ENCODE measurements around the gene TCEANC2.
A peak's percentile ranks its signal among the peaks of the same experiment; 100 is the strongest.
"Not testable (repeated sequence)": the region's sequence is repeated elsewhere in the genome, so short reads cannot be mapped to it uniquely, and the experiment has no call there.

Gene TCEANC2

DNA sequence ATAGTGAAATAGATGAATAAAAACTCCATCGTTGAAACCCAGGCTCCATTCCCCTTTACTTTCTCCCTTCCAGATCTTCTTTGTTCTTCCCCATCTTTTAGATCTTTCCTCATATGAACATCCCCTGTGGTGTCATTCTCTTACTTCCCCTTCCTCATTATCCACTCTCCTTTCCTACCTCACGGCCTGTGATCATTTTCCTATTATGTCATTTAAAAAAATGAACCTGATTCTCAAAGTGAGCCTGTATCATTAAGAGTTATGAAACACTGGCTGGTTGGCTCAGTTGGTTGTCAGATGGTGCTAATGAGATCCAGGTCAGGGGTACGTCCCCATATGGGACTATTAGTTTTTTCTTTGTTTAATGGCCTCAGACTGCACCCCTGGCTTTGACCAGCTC, 38.3 kb downstream of the TCEANC2 start:
- no peak for DNase-seq

DNA sequence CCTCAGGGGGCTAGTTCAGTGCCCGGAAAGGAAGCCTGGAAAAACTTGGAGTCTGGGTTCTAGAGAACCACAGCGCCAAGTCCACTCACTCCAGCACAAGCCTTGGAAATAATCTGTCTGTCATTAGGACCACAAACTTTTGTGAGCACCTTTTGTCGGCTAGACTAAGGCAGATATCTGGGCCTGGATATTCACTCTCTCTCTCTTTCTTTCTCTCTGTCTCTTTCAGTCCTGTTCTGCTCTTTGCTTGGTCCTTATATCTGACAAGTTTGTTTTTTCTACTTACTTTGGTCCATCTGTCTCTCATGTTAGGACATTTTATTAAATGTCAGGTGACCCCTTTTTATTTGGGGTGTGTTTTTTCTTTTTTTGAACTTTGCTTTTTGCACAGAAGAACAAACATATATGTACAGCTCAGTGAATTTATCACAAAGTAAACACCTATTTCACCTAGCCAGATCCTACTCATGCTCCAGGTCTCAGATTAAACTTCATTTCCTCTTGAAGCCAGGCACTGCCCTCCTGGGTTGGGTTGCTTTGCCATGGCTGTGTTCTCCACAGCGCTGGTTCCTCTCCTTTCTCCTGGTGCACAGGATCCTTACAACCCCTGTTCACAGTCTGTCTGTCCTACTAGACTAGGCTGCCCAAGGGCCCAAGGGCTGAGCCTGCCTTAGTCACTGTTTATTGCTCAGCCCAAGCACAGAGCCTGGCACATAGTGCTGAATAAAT, 40.8 kb downstream of the TCEANC2 start:
- DNase-seq = no peak

DNA sequence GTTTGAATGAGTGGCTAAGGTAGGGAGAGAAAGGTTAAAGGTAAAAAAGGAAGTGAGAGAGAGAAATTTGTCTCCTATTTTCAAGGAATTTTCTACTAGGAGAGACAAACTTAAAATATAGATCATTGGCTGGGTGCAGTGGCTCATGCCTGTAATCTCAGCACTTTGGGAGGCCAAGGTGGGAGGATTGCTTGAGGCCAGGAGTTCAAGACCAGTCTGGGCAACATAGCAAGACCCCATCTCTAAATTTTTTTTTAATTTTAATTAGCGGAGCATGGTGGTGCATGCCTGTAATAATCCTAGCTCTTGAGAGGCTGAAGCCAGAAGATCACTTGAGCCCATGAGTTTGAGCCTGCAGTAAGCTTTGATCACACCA, 41.3 kb downstream of the TCEANC2 start:
- DNase-seq = not testable (repeated sequence)

DNA sequence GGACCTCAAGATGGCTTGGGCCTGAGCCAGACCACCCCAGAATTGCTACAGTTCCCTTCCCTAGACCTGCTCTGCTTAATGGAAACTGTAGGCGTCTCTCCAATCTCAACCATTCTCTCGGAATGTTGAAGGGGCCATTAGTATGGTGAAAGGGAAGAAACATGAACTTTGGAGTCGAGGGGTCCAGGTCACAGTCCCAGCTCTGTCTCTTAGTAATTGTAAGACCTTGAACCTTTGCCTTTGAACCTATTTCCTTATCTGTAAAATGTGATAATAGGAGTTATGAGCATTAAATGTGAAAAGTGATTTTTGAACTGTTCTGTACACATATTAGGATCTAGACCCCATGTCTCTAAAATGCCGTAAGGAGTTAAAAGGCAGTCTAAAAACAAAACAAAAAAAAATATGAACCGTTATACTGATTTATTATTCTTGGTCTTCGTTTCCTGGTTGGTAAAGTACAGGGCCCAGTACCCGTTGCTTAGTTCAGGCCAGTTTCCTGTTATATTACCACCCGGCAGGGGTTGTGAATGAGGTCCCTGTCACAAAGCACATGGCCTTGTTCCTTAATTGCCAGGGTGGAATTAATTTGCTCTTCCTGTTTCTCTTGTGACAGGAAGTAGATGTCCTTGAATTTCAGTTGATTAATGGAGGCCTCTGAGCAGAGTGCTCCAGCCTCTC, 42.3 kb downstream of the TCEANC2 start:
- DNase-seq = peak; percentile 17

DNA sequence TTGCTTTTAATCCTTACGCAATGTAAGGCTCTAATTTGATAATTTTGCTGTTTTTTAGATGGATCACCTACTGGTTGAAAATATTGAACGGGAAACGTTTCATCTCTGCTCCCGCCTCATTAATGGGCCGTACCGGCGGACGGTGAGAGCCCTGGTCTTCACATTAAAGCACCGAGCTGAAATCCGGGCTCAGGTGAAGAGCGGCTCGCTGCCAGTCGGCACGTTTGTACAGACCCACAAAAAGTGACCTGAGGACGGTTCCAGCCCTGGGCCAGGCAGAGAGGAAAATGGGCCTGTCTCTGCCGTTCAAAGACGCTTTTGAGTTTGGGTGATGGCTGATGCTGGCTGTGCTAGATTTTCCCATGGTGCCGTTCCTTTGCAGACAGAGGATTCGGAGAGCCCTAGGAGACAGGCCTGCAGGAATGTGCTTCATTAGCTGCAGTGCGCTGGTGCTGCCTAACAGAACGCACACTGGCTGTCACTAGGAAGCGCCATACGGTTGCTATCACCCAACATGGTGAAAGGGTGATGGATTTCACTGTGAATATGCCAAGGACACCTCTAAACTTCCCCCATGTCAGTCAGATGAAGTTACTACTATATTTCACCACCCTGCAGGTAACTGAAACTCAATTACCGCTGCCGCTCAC, 42.9 kb downstream of the TCEANC2 start:
- DNase-seq = no peak

DNA sequence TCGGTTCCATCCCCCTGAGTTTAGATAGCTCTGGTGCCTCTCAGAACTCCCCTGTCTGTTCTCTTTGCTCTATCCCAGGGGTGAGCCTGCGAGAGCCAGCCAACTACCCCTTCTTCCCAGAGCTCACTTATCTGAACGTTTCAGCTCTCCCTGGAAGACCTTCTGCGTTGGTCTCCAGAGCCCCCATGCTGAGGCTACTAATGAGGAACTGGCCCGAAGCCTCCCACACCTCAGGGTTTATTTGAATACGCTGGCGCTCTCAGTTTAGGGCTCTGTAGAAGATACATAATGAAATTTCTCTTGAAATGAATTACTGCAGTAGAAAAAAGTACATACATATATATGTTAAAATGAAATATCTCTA, 43.5 kb downstream of the TCEANC2 start:
- no peak for DNase-seq

DNA sequence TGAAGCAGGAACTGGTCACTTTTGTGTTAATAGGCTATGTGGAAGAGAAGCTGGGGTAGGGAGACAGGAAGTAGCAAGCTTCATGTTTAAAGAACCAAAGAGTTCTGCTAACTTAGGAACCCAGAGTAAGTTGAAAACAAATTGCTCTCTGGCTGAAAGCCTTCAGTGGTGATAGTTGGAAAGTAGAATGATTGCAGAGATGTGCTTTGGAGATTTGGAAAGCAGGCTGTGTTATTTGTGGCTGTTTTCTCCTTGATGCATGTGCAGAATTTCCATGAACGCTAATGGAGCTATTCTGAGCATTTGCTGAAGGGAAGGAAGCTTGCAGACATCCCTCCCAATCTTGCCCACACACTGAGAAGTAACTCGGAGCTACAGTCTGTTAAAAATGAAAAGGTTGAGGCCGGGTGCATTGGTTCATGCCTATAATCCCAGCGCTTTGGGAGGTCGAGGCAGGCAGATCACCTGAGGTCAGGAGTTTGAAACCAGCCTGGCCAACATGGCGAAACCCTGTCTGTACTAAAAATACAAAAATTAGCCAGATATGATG, 45.7 kb downstream of the TCEANC2 start:
- DNase-seq = no peak

DNA sequence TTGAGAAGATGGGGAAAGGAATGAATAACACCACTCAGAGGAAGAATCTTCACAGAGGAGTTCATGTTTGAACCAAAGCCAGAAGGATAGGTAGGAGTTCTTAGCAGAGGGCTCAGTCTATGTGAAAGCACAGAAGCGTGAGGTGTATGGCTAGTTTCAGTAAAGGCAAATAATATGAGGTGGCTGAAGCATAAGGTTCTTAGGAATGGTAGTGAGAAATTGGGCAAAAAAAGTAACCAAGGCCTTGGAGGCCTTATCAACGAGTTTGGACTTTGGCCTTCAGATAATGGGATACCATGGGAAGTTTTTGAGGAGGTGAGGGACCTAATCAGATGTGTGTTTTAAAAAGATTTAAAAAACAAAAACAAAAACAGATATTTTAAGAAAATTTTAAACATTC, 47.1 kb downstream of the TCEANC2 start:
- DNase-seq = no peak

DNA sequence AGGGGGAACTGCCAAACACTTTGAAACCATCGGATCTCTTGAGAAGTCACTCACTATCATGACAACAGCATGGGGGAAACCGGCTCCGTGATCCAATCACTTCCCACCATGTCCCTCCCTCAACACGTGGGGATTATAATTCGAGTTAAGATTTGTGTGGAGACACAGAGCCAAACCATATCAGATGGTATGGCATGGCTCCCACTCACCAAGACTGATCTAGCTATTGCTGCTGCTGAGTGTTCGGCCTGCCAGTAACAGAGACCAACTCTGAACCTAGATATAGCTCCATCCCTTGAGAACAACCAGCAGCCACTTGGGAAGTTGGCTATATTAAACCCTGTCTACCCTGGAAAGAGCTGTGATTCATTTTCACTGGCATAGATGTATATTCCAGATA, 50.0 kb downstream of the TCEANC2 start:
- no peak for DNase-seq

DNA sequence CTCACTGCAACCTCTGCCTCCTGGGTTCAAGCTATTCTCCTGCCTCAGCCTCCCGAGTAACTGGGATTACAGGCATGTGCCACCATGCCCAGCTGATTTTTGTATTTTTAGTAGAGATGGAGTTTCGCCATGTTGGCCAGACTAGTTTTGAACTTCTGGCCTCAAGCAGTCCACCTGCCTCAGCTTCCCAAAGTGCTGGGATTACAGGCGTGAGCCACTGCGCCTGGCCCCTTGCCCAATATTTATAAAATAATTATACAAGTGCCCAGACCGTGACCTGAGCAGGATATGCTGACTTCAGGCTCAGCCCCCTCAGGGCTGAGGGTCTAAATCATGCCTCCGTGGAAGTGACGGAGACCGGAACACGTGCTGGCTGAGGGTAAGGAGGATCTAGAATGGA, 51.2 kb downstream of the TCEANC2 start:
- DNase-seq = not testable (repeated sequence)

DNA sequence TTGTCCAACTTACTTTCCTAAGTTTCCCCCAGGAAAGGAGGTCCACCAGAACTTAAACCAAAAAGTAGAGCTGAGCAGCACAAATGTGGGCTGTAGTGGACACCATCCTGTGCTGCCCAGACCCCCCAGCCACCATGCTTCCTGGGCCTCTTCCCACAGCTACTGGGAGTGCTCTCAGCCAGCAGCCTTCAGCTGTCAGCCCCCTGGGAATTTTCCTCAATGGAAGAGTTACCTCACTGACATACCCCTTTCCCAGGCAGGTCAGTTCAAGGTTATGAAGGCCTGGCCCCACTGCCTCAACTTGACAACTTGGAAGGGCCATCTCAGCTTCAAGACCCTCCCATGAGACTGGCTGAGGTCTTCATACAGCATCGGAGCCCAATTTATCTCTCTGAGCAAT, 51.7 kb downstream of the TCEANC2 start:
- no peak for DNase-seq

DNA sequence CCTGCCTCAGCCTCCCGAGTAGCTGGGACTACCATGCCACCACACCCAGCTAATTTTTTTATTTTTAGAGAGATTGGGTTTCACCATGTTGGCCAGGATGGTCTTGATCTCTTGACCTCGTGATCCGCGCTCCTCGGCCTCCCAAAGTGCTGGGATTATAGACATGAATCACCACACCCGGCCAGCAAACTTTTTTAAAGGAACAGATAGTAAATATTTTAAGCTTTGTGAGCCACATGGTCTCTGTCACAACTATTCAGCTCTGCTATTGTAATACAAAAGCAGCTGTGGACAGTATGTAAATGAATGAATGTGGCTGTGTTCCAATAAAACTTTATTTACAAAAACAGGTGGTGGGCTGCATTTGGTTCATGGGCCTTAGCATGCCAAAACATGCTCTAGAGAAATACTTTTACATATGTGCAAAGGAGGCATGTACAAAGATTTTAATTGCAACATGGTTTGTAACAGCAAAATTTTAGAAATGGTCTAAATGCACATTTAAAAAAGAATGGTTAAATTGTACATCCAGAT, 52.4 kb downstream of the TCEANC2 start:
- DNase-seq = no peak

DNA sequence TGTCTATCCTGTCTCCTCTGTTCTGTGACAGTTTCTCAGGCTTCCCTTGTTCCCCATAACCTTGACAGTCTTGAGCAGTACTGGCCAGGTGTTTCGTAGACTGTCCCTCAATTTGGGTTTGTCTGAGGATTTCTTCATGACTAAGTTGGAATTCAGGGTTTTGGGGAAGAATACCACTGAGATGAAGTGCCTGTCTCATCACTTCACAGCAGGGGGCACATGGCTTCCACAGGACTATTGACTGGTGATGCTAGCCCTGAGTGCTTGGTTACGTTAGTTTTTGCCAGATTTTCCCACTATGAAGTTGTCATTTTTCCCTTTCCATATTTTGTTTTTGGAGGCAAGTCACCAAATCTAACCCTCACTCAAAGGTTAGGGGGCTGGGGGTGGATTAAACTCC, 53.7 kb downstream of the TCEANC2 start:
- no peak for DNase-seq

DNA sequence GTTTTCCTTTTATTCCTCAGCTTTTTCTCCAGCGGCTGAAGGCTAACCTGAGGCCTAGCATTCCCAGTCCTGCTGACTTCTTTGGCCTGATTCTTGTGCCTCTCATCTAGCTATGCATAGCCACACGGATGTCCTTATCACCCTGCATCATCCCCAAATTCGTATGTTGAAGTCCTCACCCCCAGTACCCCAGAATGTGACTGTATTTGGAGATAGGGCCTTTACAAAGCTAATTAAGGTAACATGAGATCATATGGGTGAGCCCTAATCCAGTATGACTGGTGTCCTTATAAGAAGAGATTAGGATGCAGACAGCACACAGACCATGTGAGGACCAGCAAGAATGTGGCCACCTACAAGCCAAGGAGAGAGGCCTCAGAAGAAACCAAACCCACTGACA, 54.7 kb downstream of the TCEANC2 start:
- no peak for DNase-seq

DNA sequence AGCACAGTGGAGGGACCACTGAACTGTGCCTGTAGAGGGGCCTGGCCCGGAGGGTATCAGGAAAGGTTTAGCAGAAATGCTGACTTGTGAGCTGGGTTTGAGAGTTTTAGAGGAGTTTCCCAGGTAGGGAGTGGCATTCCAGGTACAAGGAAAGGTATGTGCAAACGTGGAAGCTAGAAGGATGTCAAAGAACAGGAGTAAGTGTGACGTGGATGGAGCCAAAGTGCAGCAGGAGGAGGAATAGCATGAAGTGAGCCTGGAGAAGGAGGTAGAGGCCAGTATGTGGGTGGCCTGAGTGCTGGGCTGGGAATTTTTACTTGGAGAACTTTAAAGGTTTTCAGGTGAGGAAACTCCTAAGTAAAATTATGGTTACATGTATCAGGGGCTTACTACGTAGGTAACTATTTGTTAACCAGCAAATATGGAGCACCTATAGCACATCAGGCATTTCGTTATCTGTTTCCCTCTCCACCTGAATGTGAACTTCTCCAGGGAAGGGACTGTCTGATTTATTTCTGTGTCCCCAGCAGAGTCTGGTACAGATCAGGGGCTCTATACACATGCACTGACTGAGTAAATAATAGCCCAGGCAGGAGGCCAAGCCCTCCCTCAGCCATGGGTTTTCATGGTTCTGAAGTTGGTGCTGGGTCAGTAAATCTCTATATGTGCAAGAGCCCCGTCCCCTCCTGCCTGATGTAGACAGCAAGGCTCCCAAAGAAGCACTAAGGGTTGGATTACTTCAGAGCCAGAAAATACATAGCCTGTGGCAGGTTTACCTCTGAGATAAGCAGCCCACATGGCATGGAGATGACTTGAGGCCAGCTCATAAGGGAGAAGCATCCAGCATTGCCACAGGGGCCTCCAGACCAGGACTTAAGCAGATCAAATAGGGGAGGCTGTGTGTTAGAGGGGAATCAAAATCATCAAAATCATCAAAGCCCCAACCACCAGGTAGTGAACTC, 56.0 kb downstream of the TCEANC2 start:
- no peak for DNase-seq

DNA sequence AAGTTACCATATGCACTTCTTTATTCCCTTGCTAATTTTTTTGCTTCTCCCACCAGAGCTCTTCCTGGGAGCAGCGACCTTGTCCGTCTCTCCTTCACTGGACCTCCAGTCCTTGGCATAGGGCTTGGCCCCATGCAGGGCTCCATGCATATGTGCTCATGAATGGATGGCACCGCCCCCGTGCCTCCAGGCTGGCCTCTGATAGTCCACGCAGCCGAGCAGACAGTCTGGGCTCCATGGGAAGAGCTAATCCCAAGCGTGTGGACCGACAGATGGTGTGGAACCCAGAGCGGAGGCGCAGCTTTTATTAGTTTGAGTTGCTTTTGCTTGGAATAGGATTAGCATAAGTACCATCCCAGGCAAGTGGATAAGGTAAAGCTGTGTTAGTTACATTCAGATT, 57.6 kb downstream of the TCEANC2 start:
- no peak for DNase-seq

DNA sequence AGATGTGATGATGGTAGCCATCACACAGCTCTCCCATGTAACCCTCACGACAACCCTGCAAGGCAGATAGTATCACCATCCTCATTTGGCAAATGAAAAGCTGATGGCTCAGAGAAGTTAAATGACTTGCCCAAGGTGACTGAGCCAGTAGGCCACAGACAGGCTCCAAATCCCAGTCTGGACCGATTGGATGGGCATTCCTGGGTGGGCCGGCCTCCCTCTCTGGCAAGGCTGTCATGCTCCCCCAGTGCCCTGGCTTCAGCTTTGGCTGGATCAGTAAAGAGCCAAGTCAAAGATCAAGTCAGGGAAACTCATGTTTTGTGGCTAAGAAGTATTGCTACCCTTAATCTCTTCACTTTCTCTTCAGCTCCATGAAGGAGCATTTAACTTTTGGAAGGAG, 58.2 kb downstream of the TCEANC2 start:
- DNase-seq = no peak

DNA sequence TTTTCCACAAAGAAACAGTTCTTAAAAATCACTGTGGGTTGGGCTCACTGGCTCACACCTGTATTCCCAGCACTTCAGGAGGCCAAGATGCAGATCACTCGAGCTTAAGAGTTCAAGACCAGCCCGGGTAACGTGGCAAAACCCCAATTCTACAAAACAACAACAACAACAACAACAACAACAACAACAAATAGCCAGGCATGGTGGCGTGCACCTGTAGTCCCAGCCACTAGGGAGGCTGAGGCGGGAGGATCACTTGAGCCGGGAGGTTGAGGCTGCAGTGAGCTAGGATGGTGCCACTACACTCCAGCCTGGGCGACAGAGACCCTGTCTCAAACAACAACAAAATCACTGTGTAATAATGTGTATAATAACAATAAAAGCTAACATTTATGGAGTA, 58.6 kb downstream of the TCEANC2 start:
- DNase-seq = no peak

DNA sequence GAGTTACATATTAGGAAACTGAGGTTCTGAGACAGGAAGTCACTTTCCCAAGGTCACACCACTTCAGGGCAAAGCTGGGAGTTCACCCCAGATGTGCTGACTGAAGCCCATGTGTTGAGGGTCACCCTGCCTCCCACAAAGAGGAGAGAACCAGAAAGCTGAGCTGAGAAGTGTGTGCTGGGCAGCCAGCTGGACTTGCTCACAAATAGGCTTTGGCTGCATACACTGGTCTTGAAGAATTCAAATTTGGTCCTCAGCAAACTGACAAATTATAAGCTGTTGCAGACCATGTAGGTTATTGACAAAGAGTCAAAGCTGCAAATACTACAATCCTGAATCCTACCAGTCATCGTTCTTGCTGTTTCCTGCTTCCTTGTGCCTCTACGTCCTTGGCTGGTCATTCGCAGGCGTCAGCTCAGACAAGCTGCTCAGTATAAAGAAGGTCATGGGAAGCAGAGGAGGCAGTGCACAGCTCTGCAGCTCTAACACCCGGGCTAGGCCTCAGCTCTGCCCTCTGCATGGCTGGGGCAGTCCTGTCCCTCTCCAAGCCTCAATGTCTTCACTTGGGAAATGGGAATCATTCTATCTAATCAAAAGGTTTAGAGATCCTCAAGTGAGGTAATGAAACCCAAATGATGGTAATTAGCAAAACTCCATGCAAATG, 59.4 kb downstream of the TCEANC2 start:
- DNase-seq = no peak

DNA sequence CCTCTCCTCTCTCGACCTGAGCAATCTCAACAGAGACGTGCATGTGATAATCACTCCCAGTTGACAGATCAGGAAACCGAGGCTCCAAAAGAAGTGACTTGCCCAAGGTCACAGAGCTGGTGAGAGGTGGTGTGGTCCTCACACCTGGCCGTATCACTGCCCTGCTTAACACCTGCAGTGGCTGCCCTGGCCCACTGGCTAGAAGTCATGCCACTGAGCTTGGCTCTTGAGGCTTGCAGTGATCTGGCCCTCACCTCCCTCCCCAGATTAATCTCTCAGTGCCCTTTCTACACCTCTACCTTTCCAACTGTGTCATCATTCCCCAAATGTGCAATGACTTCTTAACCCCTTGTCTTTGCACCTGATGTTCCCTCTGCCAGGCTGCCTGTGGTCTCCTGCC, 60.6 kb downstream of the TCEANC2 start:
- DNase-seq = no peak

DNA sequence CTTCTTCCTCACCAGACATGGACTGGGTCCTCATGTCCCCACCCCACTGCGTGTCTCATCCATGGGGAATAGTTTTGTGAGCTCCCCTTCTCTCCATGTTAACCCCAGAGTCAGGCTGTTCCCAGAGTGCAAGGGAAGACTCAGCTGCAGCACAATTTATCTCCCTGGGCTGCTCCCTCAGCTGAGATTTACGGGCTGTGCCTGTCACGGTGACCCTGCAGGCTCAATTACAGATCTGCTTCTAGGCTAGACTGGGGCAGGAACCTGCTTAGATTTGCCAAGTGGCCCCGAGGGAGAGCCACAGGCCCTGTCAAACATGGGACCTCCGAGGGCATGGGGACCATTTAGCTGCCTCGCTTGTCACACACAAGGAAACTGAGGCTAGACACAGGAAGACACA, 61.5 kb downstream of the TCEANC2 start:
- no peak for DNase-seq

DNA sequence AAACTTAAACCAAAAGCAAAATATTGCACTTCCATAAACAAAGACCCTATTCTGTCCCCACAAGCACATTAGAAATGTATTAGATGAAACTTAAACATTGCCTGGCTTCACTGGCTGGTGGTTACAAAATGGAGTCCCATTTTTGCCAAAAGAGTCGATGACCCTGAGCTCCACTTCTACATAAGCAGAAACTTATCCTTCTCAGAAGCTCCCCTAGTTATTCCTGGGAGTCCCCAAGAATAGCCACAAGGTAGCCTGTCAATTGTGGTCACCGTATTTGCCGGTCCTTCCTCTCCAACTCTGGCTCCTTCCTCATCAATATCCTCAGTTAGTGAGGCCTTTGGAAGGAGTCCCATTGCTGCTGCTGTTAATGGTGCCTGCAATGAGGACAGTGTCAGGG, 62.1 kb downstream of the TCEANC2 start:
- no peak for DNase-seq
